Measurements from ENCODE around the gene WT1.

The WT1 gene

DNA sequence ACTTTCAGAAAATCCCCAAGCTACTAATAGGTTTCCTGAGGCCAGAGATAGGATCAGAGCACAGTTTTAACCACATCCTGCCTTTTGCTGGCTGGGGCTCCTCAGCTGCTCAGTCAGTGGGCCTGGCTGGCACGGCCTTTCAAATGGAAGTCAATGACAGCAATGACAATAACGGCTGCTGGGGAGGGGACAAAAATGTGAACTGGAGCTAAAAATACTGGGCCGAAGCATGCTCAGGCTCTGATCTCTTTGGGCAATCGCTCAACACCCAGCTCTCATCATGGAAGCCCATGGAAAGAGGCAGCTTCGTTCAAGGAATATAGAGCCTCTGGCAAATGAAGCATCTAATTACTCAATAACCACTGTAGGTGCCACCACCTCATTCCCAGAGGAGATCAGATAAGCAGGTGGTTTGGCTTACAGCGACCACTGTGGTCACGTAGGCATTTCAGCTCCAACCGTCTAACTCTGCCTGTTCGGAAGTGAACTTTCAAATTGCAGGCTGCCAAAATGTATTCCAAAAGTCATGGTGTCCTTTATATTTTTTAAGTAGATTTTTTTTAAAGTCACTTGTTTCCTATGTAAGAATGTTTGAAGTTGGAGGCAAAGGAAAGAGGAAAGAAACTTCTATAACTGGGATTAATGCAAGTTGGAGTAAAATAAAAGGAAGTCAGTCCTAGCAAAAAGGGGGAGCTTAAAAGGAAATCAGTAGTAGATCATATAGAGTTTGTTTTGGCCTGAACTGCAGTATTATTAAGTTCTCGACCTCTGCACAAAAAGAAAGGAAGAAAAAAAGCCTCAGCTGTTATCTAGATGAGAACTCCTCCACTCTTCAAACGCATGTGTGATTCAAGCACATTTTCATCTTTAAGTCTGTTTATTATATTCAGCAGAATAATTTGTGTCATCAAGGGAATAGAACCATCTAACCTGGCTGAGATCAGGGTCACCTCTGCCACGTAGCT is 14.1 kb downstream of the WT1 start:
- DNase-seq = no peak

DNA sequence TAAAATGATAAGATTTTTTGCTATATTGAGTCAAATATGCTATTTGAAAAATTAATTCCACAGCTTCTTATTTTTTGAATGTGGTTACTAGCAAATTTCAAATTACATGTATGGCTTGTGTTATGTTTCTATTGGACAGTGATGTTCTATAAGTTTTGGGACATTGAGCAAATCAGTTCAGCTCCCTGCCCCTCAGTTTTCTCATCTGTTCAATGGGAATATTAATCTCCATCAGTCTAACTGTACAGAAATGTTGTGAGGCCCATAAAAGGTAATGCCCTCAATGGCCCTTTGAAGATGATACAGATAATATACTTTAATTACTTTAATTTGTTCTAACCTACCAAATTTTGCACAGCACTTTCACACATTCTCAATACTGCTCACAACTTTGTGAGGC is 15.2 kb downstream of the WT1 start:
- no peak for DNase-seq

DNA sequence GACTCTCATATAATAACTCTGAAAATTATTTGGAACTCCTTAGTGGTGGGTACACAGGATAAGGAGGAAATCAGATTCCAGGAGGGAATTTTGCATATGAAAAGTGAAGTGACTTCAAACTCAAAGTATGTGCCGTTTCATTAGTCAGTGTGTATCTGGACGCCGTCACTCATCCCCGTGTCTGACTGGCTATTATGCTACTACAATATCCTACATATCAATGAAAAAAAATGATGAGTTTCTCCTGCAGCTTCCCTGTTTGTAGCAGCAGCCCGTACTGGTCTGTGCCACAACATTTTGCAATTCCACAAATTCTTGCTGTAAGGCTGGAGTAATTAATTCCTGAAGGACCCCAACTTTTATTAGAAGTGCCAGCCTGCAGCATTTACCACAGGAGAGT is 16.5 kb downstream of the WT1 start:
- no peak for DNase-seq

DNA sequence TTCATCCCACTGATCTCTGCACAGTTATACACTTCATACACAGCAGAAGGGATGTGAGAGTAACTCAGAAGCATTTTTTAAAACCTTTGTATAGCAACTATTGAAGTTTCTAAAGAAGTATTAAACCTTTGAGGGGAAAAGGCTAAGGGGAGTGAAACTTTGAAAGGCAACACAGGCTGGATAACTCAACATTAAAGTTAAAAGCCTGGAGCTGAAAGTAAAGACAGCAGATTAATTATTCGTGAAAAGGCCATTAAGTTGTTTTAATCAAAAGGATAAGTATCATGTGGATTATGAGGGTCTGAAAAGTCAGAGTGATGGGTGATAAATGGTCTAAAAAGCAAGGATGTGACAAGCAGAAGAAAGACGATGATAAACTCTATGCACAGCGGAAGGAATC is 17.5 kb downstream of the WT1 start:
- DNase-seq = no peak

DNA sequence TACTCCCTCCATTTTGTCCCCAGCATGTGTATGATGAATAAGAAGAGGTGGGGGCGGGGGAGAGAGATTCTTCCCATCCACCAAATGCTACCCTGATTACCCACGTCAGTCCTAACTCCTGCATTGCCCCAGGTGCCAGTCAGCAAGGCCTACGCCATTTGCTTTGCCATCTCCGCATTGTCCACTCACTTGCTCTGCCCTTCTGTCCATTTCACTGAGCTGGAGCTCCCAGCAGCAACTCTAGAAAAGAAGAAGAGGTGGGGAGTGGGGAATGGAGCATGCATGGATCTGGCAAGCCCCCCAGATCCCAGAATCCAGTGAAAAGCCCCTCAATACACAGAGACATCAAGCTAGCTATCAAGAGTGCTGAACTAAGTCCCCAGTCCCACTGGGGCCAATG is 19.0 kb downstream of the WT1 start:
- no peak for DNase-seq

DNA sequence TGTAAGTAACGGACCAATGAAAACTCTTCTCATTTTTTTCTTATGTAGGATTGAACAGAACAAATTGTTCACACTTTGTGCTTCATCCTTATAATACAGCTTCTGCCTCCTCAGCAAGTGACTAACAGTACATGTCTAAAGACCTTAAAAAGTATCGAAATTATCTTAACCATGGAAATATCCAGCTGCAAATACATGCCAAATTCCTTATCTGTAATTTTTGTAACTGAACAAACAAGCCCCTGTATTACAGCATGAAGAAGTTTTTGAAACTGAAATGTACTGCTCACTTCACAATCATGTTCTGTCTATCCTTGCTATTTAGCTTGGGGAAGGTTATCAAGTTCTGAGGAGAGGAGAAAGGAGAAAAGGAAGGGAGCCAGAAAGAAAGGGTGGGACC is 20.4 kb downstream of the WT1 start:
- DNase-seq = no peak

DNA sequence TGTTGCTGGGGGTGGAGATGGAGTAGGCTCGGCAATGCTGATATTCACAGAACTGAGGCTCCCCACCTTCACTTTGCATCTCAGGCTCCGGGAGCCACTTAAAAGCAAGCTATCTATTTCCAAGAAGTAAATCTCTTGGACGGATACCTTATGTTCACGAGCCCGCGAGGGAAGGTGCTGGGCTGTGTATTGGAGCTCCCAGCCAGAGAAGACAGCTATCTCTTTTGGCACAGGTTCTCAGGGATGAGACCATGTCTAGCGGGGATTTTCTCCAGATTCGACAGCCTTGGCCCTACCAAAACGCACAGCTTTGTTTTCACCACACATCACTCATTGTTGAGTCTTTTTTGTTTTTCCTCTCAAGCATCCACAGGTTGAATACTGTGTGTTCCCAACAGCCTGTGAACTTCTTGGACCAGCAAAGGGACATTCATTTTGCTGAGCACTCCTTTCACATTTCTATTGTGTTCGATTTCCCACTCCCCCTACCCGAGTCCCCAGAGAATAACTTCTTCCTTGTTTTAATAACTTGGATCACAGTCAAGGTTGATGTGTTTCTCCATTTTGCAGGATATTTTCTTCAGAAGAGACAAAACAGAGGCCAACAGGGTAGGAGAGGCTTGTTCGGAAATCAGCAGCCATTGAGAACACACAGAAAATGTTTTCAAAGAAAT is 23.3 kb downstream of the WT1 start:
- no peak for DNase-seq

DNA sequence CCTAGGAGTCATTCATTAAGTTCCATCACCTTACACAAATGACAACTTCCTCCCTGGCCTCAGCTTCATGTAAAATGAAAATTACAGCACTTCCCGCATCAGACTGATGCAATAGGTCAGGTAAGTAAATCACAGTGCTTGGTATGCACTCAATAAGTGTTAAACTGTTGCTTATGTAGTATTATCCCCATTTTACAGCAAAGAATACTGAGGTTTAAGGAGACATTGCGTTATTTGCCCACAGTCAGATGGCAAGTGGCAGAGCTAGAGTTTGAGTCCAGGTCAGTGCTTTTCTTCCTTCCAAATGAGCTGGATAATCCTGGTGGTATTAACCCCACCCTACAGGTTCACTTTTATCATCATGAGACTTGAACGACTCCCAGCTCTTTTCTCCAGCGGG is 29.7 kb downstream of the WT1 start:
- no peak for DNase-seq

DNA sequence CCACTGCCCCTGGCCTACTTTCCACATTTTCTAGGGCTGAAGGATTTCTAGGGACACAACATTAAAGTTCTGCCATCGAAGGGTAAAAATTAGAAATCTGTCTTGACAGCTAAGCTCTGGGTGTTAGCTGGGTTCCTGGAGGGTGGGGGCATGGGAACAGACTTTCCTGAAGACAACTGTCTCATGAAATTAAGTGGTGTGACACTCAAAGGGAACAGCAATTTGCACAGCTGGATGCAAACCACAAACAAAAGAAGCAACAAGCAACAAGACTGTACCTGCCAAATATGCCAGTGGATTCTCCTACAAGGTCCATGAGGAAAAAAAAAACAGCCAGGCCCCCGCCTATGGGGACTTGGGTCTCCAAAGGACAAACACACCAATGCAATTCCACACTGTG is 32.5 kb downstream of the WT1 start:
- no peak for DNase-seq

DNA sequence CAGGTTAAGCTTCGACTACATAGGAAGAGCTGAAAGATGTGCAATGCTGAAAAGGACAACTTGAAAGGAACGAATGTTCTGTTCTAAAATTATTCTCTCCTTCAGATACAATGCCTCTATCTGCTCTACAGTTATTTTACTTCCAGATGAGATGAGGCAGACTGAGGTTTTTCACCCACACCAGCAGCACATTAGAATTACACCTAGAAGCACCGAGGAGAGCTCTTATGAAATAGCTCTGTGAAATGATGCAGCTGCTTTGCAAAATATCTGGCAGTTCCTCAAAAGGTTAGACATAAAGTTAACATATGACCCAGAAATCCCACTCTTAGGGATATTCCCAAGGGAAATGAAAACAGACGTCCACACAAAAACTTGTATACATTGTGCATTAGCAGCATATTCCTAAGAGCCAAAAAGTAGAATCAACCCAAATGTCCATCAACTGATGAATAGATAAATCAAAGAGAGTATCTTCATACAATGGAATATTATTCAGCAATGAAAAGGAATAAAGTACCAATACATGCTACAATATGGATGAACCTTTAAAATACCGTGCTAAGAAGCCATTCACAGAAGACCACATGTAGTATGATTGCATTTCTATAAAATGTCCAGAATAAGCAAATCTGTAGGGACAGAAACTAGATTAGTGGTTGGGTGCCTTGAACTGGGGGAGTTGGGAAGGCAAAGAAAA is 34.5 kb downstream of the WT1 start:
- DNase-seq = no peak

DNA sequence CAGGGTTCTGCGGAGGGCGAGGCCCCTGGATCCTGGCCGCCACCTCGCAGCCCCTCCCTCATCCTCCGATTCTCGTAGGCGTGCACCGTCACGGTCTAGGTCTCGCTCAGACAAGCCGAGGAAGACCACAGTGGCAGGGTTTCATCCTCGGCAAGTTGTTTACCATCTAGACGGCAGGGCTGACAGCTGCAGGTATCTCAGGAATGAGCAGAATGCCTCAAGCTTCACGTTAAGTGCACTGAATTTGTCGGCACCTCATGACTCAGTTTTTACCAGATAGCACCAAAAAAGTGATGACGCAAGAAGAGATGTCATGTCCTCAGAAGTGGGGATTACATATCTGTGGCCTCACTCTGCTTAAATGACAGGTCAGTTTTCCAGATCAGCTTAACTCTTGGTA is 35.1 kb downstream of the WT1 start:
- no peak for DNase-seq

DNA sequence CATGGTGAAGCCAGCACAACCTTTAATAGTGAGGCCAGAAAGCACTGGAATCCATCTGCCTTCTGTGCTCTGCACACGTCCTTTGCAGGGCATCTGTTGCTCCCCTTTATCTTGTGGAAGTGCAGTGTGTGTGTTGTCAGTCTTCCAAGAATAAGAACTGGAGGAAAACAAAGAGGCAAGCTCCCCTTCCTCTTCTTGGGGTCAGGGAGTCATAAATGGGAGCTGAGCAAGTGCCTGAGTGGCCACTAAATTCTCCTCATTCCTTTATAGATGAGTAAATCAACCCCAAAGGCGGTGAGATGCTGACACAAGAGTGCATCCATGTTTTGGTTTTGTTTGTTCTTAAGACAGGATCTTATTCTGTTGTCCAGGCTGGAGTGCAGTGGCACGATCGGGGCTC is 38.3 kb downstream of the WT1 start:
- no peak for DNase-seq

DNA sequence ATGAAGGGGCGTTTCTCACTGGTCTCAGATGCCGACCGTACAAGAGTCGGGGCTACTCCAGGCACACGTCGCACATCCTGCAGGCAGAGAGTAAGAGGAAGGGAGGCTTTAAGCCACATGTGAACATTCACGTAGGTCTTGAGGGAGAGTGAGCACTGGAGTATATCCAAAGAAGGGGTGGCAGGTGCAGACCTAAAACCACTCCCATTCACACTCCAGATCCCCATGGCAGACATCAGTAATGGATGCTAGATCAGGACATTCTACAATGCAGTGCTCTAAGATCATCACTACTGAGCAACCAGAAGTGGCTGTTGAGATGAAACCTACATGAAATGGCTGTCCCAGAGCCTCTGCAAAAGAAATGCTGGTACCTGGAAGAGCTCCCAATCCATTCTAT is 39.0 kb downstream of the WT1 start:
- DNase-seq = no peak

DNA sequence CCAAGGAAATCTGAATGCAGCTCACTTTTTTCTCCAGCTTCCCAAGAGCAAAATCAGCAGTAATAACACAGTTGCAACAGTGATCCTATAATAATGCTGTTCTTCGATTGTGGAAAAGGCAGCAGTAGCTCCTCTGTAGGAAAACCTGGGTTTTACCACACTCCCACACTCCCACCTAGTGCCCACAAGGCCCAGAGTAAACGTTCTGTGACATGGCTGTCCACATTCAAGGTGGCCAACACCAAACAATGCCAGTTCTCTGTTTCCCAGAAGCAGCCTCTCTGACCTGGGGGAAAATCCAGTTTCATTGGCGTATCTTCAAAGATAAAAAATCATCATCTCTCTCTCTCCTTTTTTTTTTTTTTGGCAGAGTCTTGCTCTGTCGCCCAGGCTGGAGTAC is 40.2 kb downstream of the WT1 start:
- no peak for DNase-seq

DNA sequence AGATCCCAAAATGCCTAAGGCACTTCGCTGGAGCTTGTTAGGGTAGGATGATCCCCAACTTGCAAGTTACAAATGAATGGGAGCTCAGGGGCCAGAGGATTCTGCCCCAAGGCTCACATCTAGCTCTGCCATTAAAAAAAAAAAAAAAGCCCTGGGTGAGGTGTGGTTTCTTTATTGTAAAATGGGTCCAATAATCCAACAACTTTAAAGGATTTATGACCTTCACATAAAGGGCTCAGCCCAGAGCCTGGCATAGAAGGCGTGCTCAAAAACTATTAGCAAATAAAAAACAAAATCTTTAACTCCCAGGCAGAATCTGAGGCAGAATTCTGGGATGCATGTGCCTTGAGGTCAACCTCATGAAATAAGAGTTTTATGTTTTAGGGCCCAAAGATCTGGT is 42.5 kb downstream of the WT1 start:
- DNase-seq = no peak

DNA sequence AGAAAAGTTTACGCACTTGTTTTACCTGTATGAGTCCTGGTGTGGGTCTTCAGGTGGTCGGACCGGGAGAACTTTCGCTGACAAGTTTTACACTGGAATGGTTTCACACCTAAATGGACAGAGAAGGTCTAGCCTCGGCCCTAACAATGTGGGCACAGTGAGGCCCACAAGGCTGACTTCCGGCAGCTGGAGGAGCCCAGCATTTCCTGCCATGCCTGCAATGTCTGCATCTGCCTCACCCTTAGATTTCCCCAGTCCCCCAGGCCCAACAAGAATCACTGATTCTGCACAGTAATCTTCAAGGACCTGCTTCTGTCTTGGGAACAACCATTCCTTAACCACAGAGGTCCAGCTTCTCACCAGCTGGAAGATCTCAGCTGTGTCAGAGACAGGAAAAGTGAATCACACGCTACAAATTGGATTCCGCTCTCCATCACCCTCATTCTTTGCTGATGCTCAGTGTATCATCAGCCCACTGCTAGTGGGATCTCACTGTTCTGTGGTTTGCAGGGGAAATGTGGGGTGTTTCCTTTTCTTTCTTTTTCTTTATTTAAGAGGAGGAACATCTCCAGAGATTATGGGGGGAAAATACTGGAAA is 43.3 kb downstream of the WT1 start:
- no peak for DNase-seq

DNA sequence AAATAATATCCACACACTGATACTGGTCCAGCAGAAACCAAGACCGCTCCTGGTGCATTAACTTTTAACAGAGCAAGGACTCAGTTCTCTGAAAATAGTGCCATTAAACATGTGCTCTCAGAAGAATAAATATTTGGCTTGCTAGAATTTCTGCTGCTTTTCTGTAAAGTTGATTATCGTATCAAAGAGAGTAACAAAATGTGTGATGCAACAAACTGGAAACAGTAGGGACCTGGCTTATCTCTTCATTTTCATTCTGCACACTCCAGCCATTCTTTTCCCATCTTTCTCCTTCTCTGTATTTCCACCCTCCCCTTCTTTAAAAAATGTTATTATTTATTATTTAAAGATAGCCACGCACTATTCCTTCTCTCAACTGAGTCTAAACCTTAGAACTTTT is 43.9 kb downstream of the WT1 start:
- DNase-seq = no peak

DNA sequence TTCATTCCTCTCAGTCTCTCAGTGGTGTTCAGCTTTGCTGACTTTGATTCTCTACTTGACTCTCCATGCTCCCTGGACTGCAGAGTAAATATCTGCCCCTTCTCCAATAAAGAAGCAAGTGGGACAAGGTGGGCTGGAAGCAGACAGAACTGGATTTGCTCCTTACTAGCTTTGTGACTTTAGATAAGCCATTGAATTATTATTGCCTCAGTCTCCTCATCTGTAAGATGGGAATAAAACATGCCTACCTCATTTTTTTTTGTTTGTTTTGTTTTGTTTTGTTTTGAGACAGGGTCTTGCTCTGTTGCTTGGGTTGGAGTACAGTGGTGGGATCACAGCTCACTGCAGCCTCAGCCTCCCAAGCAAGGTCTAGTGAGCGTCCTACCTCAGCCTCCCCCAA is 44.6 kb downstream of the WT1 start:
- DNase-seq = no peak

DNA sequence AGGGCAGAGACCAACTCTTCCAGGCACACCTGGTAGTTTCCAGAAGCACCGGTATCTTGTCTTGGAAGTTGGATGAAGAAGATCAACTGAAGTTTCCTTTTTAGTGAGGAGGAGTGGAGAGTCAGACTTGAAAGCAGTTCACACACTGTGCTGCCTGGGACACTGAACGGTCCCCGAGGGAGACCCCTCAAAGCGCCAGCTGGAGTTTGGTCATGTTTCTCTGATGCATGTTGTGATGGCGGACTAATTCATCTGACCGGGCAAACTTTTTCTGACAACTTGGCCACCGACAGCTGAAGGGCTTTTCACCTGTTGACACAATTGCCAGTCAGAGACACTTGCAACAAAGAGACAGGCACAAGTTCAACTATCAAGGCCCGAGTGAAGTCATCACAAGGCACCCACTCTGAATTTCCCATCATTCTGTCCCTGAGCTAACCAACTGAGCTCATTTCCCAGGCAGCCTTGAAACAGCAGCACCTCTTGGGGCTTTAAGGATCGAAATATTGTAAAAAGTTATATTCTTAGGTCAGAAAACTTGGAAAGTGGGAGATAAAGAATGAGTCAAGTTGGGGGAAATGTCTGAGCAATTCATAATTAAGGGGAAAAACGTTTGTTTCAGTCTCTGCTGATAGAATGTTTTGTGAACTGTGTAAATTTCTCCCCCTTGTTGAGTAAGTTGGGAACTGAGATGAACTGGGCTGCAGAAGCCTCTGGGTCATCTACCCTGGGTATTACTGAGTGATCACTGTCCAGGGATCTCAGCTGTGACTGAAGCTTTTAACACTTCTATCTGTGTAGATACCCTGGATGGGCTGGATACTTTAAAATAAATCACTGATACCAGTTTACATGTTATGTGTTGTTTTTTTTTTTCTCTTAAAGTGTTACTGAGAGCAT is 46.2 kb downstream of the WT1 start:
- no peak for DNase-seq

DNA sequence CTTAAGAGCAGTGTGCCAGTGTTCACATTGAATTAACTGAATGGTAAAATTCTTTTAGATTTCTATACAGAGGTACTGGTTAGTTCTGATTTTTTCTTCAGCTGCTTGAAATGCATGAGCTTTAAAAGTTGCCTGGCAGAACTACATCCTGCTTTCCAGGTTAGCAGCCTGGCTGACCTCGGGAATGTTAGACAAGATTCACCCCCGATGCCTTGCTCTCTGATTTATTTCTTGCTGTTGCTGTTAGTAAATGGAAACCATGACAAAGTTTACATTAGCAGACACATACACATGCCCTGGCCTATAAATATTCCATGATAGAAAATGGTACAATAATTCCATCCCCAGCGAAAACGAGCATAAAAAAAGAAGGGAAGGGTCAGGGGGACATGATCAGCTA is 47.0 kb downstream of the WT1 start:
- no peak for DNase-seq

DNA sequence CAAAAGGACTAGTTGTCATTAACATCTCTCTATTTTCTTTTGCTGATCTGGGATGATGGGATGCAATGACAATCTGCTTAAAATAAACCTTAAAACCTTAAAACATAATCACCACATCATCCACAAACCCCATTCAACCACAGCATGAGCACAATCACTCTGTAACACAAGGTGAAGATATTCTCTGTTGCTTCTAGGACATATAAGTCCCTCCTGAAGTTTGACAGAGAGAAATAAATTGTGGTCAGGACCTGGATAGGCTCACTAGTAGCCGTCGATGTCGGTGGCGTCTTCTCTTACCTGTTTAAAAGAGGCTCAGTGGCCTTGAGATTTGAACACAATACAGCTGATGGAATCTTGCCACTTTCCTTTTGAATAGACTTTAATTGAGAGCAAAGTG is 47.9 kb downstream of the WT1 start:
- DNase-seq = no peak

DNA sequence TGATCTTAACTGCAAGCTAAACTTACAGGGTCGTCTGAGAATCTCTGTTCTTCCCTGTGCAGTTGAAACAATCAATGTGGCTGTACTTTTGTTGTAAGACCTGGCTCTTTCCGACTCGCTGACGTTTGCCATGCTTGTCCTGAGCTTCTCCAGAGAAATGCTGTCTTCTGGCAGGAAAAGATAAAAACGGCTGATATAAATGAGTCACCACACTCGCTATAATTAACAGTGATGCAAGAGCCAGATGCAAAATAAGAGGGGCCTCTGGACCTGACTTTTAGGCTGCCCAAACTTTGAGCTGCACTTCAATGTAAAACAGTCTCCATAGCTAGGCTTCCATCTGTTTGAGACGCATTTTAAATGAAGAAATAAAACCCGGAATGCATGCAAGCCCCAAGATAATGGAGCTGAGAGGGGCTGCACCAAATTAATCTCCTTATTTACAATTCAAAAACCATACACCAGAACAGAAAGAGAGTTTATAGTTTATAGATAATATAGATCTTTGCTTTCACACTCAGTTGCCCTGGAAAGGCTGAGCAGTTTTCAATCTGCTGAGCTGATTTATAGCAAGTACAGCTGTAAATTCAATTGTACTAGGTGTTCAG is 48.5 kb downstream of the WT1 start:
- DNase-seq = no peak

Measured in stimulated activated CD4-positive, alpha-beta T cell treated with anti-CD3 and anti-CD28 coated beads, Interleukin-4, amount 100 ng/mL, for 1 hour (primary cell).